DMS 273 (cell line): Measurements from ENCODE around the gene RASSF1.
"Not testable (repeated sequence)": the region's sequence is repeated elsewhere in the genome, so short reads cannot be mapped to it uniquely, and the experiment has no call there.

ENCODE experiments used
- DNase-seq: peaks from one replicate; lab custom pipeline; 2025; ENCODE audit not compliant: unreplicated experiment; lab: John Stamatoyannopoulos, UW

RASSF1 gene

DNA sequence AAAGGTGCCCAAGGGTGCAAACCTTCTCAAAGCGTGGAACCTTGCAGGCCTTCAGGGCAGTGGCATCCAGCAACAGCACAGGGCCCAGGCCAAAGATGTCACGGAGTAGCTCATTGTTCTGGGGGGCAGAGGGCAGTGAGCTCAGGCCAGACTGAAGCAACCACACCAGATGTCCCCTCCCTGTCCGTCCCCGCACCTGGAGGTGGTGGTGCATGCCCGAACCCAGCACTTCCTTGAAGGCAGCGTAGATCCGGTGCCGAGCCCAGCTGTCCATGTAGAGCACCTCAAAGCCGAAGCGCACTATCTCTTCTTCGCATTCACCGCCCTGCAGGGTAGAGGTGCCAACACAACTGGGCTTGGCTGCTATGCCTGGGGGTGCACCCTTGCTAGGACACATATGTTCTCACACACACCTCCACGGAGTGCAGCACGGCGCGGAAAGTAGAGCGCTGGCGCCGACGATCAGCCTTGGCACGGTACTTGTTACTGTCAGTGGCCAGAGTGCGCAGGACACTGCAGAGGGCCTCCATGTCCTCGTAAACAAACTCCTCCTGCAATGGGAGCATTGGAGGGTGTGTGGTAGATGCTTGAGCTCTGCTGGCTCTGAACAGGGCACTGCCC lies 52.1 kb downstream of the RASSF1 start:
- DNase-seq: no peak

DNA sequence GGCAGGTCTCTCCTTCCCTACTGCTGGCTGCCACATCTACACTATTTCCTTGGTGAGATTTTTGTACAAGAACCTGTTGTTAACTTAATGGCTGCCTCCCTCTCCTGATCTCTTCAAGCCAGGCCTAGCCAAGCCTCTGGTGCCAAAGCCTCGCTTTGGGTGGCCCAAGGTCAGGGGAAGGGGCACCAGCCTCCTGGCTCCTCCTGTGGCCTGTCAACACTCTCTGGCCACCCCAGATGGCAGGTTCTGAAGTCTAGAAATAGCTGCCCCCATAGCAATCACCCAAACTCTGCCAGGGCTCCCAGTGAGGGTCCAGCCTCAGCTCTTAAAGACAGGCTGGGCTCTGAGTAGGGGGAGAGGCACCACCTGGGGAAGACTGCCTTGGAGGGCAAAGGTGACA lies 53.4 kb downstream of the RASSF1 start:
- no peak for DNase-seq

DNA sequence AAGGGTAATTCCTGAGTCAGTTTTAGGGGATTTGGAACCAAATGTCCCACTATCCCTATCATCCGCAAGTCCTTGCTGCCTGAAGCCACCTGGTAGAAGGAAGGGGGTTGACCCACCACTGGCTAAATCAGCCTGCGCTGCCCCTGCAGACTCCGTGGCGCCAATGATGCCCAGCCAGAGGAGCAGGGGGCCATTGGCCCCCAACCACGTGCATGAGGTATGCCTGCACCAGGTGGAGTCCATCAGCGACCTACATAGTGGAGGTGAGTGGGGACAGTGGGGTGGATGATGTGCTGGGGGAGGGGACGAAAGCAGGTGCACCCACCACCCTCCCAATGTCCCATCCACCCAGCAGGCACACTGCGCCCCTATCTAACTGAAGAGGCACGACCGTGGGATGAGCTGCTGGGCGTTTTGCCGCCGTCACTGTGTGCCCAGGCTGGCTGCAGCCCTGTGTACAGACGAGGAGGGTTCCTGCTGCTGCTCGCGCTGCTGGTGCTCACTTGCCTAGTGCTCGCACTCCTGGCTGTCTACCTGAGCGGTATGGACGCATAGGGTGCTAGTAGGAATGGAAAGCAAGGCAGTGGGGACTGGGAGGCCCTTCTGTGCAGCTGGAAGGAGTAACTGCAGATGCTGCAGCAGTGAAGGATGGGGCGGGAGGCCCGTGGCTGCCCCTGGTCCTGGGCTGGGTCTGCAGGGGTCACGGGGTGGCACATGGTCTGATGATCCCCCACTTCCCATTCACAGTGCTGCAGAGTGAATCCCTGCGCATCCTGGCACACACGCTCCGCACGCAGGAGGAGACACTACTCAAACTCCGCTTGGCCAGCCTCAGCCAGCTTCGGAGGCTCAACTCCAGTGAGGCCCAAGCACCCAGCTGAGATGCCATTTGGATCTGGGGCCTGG lies 54.1 kb downstream of the RASSF1 start:
- no peak for DNase-seq

DNA sequence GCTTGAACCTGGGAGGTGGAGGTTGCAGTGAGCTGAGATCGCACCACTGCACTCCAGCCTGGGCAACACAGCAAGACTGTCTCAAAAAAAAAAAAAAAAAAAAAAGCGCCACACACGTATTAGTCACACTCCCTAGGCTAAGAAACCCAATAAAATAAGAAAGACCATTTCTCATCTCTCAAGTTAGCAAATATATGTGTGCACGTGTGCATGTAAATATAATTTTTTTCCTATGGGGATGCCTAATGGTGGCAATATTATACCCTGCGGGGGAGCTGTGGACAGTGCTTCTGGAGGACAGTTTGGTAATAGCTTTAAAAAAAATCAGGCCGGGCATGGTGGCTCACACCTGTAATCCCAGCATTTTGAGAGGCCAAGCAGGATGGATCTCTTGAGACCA lies 56.5 kb downstream of the RASSF1 start:
- not testable (repeated sequence) for DNase-seq
